IMR-90 (cell line): ENCODE data around the gene CORO1C. TPM values are rescaled to one million over a fixed set of nuclear protein-coding genes. Genes with fewer than 3 reads are reported as not detected.

Experiments
- ATAC-seq: fragments of 200-7000 bp; cut with Tn5 transposase; 2 replicates; pipeline ENCODE4 v1.9.1; 2020; ENCODE audit warnings: low read depth, mild to moderate bottlenecking, moderate library complexity
- BruUV-seq: library from RNA; stranded (reverse); fragments of 400-500 nt; replicated peaks from 2 replicates; lab custom pipeline; 2021; lab: Mats Ljungman, UMichigan
- CTCF ChIA-PET: fragments of 300-600 bp; formaldehyde crosslinking; extraction: SDS; loops from one replicate; lab custom pipeline; 2021; ENCODE audit warnings: antibody characterized with exemption; lab: Yijun Ruan, JAX
- POLR2A ChIA-PET: fragments of 300-600 bp; sonication (Branson Sonifier 250); formaldehyde crosslinking; loops from one replicate; lab custom pipeline; 2022; ENCODE audit warnings: antibody characterized with exemption; ENCODE audit not compliant: unreplicated experiment; lab: Charles Lee
- DNase-seq: peaks from one replicate; pipeline ENCODE4 v3.0.0; 2013
- H2AFZ ChIP-seq: replicated peaks from 2 replicates; pipeline ENCODE3; 2013; ENCODE audit warnings: low read length, mild to moderate bottlenecking; ENCODE audit not compliant: poor library complexity
- H2AK5ac ChIP-seq: 2 replicates; pipeline ENCODE4 v1.6.1; 2013; ENCODE audit warnings: low read depth, low read length, inconsistent platforms
- H2AK9ac ChIP-seq: replicated peaks from 2 replicates; pipeline ENCODE3; 2013; ENCODE audit warnings: mild to moderate bottlenecking, low read depth, low read length, moderate library complexity; ENCODE audit not compliant: poor library complexity
- H2BK120ac ChIP-seq: 2 replicates; pipeline ENCODE4 v1.6.1; 2013; ENCODE audit warnings: low read depth, low read length, inconsistent platforms
- H2BK15ac ChIP-seq: 3 replicates; pipeline ENCODE4 v1.6.1; 2013; ENCODE audit warnings: low read depth, low read length, inconsistent platforms
- H2BK20ac ChIP-seq: 2 replicates; pipeline ENCODE4 v1.6.1; 2013; ENCODE audit warnings: low read depth, mild to moderate bottlenecking, inconsistent platforms, low read length, moderate library complexity
- H2BK5ac ChIP-seq: 2 replicates; pipeline ENCODE4 v1.6.1; 2013; ENCODE audit warnings: mild to moderate bottlenecking, low read depth, low read length, inconsistent platforms; ENCODE audit not compliant: poor library complexity, severe bottlenecking
- H3K14ac ChIP-seq: replicated peaks from 2 replicates; pipeline ENCODE4 v1.6.1; 2013; ENCODE audit warnings: low read depth, low read length, inconsistent platforms
- H3K18ac ChIP-seq: 2 replicates; pipeline ENCODE4 v1.6.1; 2013; ENCODE audit warnings: low read depth, low read length, control low read depth
- H3K23ac ChIP-seq: 2 replicates; pipeline ENCODE4 v1.6.1; 2013; ENCODE audit warnings: low read depth, low read length, inconsistent platforms
- H3K27ac ChIP-seq: 2 replicates; pipeline ENCODE4 v1.5.1; 2013; ENCODE audit warnings: mild to moderate bottlenecking, control low read depth, low read length; ENCODE audit not compliant: insufficient read depth
- H3K27me3 ChIP-seq: 2 replicates; pipeline ENCODE4 v1.6.1; 2013; ENCODE audit warnings: low read length; ENCODE audit not compliant: control insufficient read depth, insufficient read depth
- H3K36me3 ChIP-seq: 2 replicates; pipeline ENCODE4 v1.6.1; 2013; ENCODE audit warnings: low read length, mixed read lengths; ENCODE audit not compliant: control insufficient read depth, insufficient read depth
- H3K4ac ChIP-seq: 2 replicates; pipeline ENCODE4 v1.6.1; 2013; ENCODE audit warnings: low read depth, low read length, inconsistent platforms
- H3K4me1 ChIP-seq: 2 replicates; pipeline ENCODE4 v1.6.1; 2013; ENCODE audit warnings: low read length, mixed read lengths; ENCODE audit not compliant: control insufficient read depth, insufficient read depth
- H3K4me2 ChIP-seq: 2 replicates; pipeline ENCODE4 v1.6.1; 2013; ENCODE audit warnings: low read depth, mild to moderate bottlenecking, control low read depth, low read length, moderate library complexity
- H3K4me3 ChIP-seq: 2 replicates; pipeline ENCODE4 v1.5.1; 2013; ENCODE audit warnings: low read depth, mild to moderate bottlenecking, control low read depth, low read length, moderate library complexity; ENCODE audit not compliant: insufficient read depth
- H3K56ac ChIP-seq: 2 replicates; pipeline ENCODE4 v1.6.1; 2013; ENCODE audit warnings: low read length, inconsistent platforms; ENCODE audit not compliant: insufficient read depth; ENCODE audit errors: extremely low read depth
- H3K79me1 ChIP-seq, 2 experiments: 2 replicates each; pipeline ENCODE4 v1.6.1; 2013; ENCODE audit warnings: low read length in 2 of 2, inconsistent platforms in 1 of 2, low read depth in 1 of 2
- H3K9ac ChIP-seq: 2 replicates; pipeline ENCODE4 v1.6.1; 2013; ENCODE audit warnings: low read depth, low read length, control low read depth
- H3K9me1 ChIP-seq: 2 replicates; pipeline ENCODE4 v1.6.1; 2013; ENCODE audit warnings: low read length, inconsistent platforms; ENCODE audit not compliant: insufficient read depth
- H3K9me3 ChIP-seq: 2 replicates; pipeline ENCODE4 v1.6.1; 2013; ENCODE audit warnings: low read length; ENCODE audit not compliant: control insufficient read depth, insufficient read depth
- H4K20me1 ChIP-seq: 2 replicates; pipeline ENCODE4 v1.6.1; 2013; ENCODE audit warnings: low read length, inconsistent platforms; ENCODE audit not compliant: insufficient read depth
- H4K5ac ChIP-seq: 2 replicates; pipeline ENCODE4 v1.6.1; 2013; ENCODE audit warnings: mild to moderate bottlenecking, low read depth, low read length, control low read depth
- H4K8ac ChIP-seq, 2 experiments: 2 replicates each; pipeline ENCODE4 v1.6.1; 2013; ENCODE audit warnings: low read depth in 2 of 2, low read length in 2 of 2, control low read depth in 1 of 2, inconsistent platforms in 1 of 2
- H4K91ac ChIP-seq: 2 replicates; pipeline ENCODE4 v1.6.1; 2013; ENCODE audit warnings: low read depth, low read length, inconsistent platforms; ENCODE audit not compliant: insufficient read depth
- BHLHE40 ChIP-seq: fragments of 150-350 bp; IDR thresholded peaks from 2 replicates; pipeline ENCODE4 v1.6.1; 2016; ENCODE audit warnings: mild to moderate bottlenecking, low read depth, low read length
- CEBPB ChIP-seq: IDR thresholded peaks from 2 replicates; pipeline ENCODE4 v1.6.1; 2012; ENCODE audit warnings: low read depth, low read length, improper control_type of control experiment
- CHD1 ChIP-seq: IDR thresholded peaks from 2 replicates; pipeline ENCODE4 v1.6.1; 2012; ENCODE audit warnings: low read depth, low read length, improper control_type of control experiment
- ELK1 ChIP-seq: fragments of 150-350 bp; IDR thresholded peaks from 2 replicates; pipeline ENCODE4 v1.6.1; 2016; ENCODE audit warnings: low read depth, mild to moderate bottlenecking, low read length, moderate library complexity, borderline replicate concordance
- FOS ChIP-seq: fragments of 150-350 bp; IDR thresholded peaks from 2 replicates; pipeline ENCODE4 v1.6.1; 2016; ENCODE audit warnings: low read depth, low read length
- MAFK ChIP-seq: IDR thresholded peaks from 2 replicates; pipeline ENCODE4 v1.6.1; 2012; ENCODE audit warnings: low read depth, low read length, improper control_type of control experiment
- MAZ ChIP-seq: IDR thresholded peaks from 2 replicates; pipeline ENCODE4 v1.6.1; 2012; ENCODE audit warnings: low read depth, mild to moderate bottlenecking, low read length, improper control_type of control experiment, moderate library complexity, borderline replicate concordance
- MXI1 ChIP-seq: IDR thresholded peaks from 2 replicates; pipeline ENCODE4 v1.6.1; 2012; ENCODE audit warnings: low read depth, mild to moderate bottlenecking, low read length, moderate library complexity, borderline replicate concordance
- NFE2L2 ChIP-seq: fragments of 150-350 bp; IDR thresholded peaks from 2 replicates; pipeline ENCODE4 v1.6.1; 2016; ENCODE audit warnings: low read depth, mild to moderate bottlenecking, low read length
- POLR2A ChIP-seq: IDR thresholded peaks from 2 replicates; pipeline ENCODE4 v1.6.1; 2012; ENCODE audit warnings: mild to moderate bottlenecking, low read depth, low read length
- RAD21 ChIP-seq: IDR thresholded peaks from 2 replicates; pipeline ENCODE4 v1.6.1; 2012; ENCODE audit warnings: low read length, improper control_type of control experiment
- RCOR1 ChIP-seq: IDR thresholded peaks from 2 replicates; pipeline ENCODE4 v1.6.1; 2012; ENCODE audit warnings: mild to moderate bottlenecking, low read length, improper control_type of control experiment; ENCODE audit not compliant: insufficient replicate concordance
- RFX5 ChIP-seq: IDR thresholded peaks from 2 replicates; pipeline ENCODE4 v1.8.0; 2012; ENCODE audit warnings: low read depth, mild to moderate bottlenecking, low read length, moderate library complexity
- SMC3 ChIP-seq: fragments of 150-350 bp; IDR thresholded peaks from 2 replicates; pipeline ENCODE4 v1.6.1; 2016; ENCODE audit warnings: low read depth, mild to moderate bottlenecking, antibody characterized with exemption, low read length, moderate library complexity
- USF2 ChIP-seq: fragments of 150-350 bp; IDR thresholded peaks from 2 replicates; pipeline ENCODE4 v1.6.1; 2017; ENCODE audit warnings: mild to moderate bottlenecking, antibody characterized with exemption, low read length, low read depth
- WGBS, 2 experiments: methylation state at CpG; one replicate each; pipeline versions ENCODE4 v1.1.5 to v1.1.7; 2013; ENCODE audit warnings: missing lambda C conversion rate in 2 of 2; ENCODE audit not compliant: insufficient read length in 1 of 2; ENCODE audit errors: extremely low coverage in 2 of 2; 5-methylcytosine and 5-hydroxymethylcytosine counted together
- dilution Hi-C: fragments of 300-500 bp; cut with HindIII; formaldehyde crosslinking; loops from one replicate; pipeline ENCODE4 v1.14.3; 2018; ENCODE audit warnings: low sequenced_read_pairs; ENCODE audit not compliant: unreplicated experiment
- in situ Hi-C: fragments of 300-500 bp; cut with MboI; formaldehyde crosslinking; loops from 3 replicates; pipeline ENCODE4 v1.14.3; 2019; ENCODE audit warnings: low sequenced_read_pairs, inconsistent platforms, mixed read lengths
- intact Hi-C: fragments of 100-400 bp; cut with micrococcal nuclease; formaldehyde crosslinking; loops from 2 replicates; pipeline ENCODE4 v1.10.0; 2022
- polyA plus RNA-seq, 3 experiments: library from polyadenylated mRNA; depleted of rRNA; stranded (reverse); fragments of >200 nt; gene quantifications; 2 replicates each; pipeline ENCODE4 v1.2.3, GENCODE V29; 2012; ENCODE audit warnings: low replicate concordance in 1 of 3
- total RNA-seq: library from RNA; depleted of rRNA; stranded (reverse); fragments of >200 nt; gene quantifications from 2 replicates; pipeline ENCODE4 v1.2.3, GENCODE V29; 2012

The CORO1C gene
- total and polyA plus RNA-seq, 2 of the 4 experiments (the other 2 are of a cell fraction) = 675 to 1,100 TPM

- in situ Hi-C loops (no loop called here), dilution Hi-C loops (no loop called here), intact Hi-C loops (loop anchor here (1.0 to 5.0 kb wide), 5 partner anchors 52 to 362 kb away; partner anchors contain the start of genes ALKBH2 and ISCU)
- peak overlapping the region; percentile 100 for H2BK5ac ChIP-seq
- no TSS peak for BruUV-seq
- peaks cover 10% of the 10 kb centered on the region; the same call in 1 of the 2 replicates for H3K4me1 ChIP-seq
- no peaks in the 10 kb centered on the region for H3K9me3 ChIP-seq
- DNase-seq = peak; percentile 88
- H3K27me3 ChIP-seq = no peaks in the 10 kb centered on the region
- H2AK9ac ChIP-seq = peak overlapping the region; percentile 98
- no peak overlapping the region; the same call in 2 of the 3 replicates for H2BK15ac ChIP-seq
- CTCF ChIA-PET = interaction anchor here (1.0 kb wide), 1 partner anchor 66 kb away, joined by 4 read pairs; no protein-coding TSS in a partner anchor
- ATAC-seq = peak; percentile 15
- H3K4me3 ChIP-seq = peak overlapping the region; percentile 90
- H3K79me1 ChIP-seq = peaks cover 4 to 21% of the 10 kb centered on the region in 2 experiments
- peak overlapping the region; percentile 99 for H3K27ac ChIP-seq
- peak overlapping the region; percentile 91 for H3K18ac ChIP-seq
- POLR2A ChIA-PET = interaction anchor here (0.6 to 1.0 kb wide), 4 partner anchors 7 to 71 kb away, joined by 3 to 19 read pairs (median 4); no protein-coding TSS in a partner anchor
- peak overlapping the region; percentile 82 for H2AFZ ChIP-seq
- peak overlapping the region; percentile 94 for H3K14ac ChIP-seq
- peak overlapping the region; percentile 80 for H3K4me2 ChIP-seq
- H4K8ac ChIP-seq = peak overlapping the region; percentile 56 to 79
- peaks cover 33% of the 10 kb centered on the region for H4K20me1 ChIP-seq
- H2AK5ac ChIP-seq = peak overlapping the region; percentile 96
- H3K9me1 ChIP-seq = peaks cover 11% of the 10 kb centered on the region
- peak overlapping the region; percentile 92 for H3K23ac ChIP-seq
- no peak overlapping the region for H2BK20ac ChIP-seq
- peak overlapping the region; percentile 85 for H2BK120ac ChIP-seq
- H4K91ac ChIP-seq = peak overlapping the region; percentile 89
- H3K4ac ChIP-seq = peak overlapping the region; percentile 94
- peak overlapping the region; percentile 97 for H3K56ac ChIP-seq
- peak overlapping the region; percentile 94 for H4K5ac ChIP-seq
- H3K9ac ChIP-seq = peak overlapping the region; percentile 97
- peaks cover 2% of the 10 kb centered on the region; the same call in 1 of the 2 replicates for H3K36me3 ChIP-seq
- WGBS, 2 experiments = 0% methylated on average over 30 of the region's 45 CpGs; no CpG with 5 or more reads in 1 of the 2 experiments
- no peak for TF ChIP-seq ELK1
- TF ChIP-seq BHLHE40 = peak; percentile 35; the same call in 1 of the 2 replicates
- no peak for TF ChIP-seq MAFK
- peak; percentile 78; the same call in 1 of the 2 replicates for TF ChIP-seq POLR2A
- no peak for TF ChIP-seq RAD21
- no peak for TF ChIP-seq CEBPB
- no peak; the same call in 1 of the 2 replicates for TF ChIP-seq CHD1
- TF ChIP-seq NFE2L2 = no peak
- 0 out of 2 replicates have a peak, but pooled peaks have one; percentile 43 for TF ChIP-seq MXI1
- no peak for TF ChIP-seq RCOR1
- TF ChIP-seq RFX5 = no peak
- peak; percentile 60; the same call in 1 of the 2 replicates for TF ChIP-seq MAZ
- 0 out of 2 replicates have a peak, but pooled peaks have one; percentile 13 for TF ChIP-seq FOS
- TF ChIP-seq USF2 = peak; percentile 58
- no peak for TF ChIP-seq SMC3
These were observed 783 bp downstream of the CORO1C start for GRCh38 chr12:108730365-108731104.
